H1 (cell line): Measurements from ENCODE around the gene OGFRL1.

ENCODE experiments used
- CBX5 ChIP-seq: fragments of 300-800, 300-1000 bp; sonication (generic); IDR thresholded peaks from 2 replicates; pipeline ENCODE4 v1.7.1; 2016; ENCODE audit warnings: antibody characterized with exemption, low read length, low read depth
- EGR1 ChIP-seq: IDR thresholded peaks from 2 replicates; pipeline ENCODE4 v1.6.1; 2011; ENCODE audit warnings: low read depth, low read length, borderline replicate concordance
- TF ChIP-seq, protein P1 (sequence below), 3 experiments: IDR thresholded peaks; 1 replicate in 2 of 3; 2 replicates in 1 of 3; pipeline versions ENCODE4 v1.5.1 to v1.6.1; 2011; ENCODE audit warnings: low read length in 3 of 3, mild to moderate bottlenecking in 3 of 3, inconsistent platforms in 2 of 3, low read depth in 1 of 3, moderate library complexity in 1 of 3; ENCODE audit not compliant: insufficient read depth in 1 of 3; ENCODE audit errors: control extremely low read depth in 1 of 3

DNA sequence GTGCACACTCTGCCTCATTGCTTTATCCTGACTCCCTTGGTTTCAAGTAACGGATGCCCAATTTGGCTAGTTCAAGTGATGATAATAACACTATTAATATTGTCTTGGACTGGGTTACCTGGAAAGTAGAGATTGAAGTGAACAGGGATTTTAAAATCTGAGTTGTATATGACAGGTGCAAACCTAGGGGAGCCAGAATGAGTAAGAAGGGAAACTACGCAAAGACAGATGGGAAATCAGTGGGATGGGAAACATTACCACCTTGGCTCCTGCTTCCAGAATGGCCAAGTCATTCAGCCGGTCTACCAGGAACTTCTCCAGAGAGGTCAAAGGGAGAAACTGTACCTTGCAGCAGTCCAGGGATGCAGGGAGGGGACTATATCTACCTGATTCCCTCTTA lies 41.9 kb downstream of the OGFRL1 start:
- TF ChIP-seq CBX5 (no peak), EGR1 (no peak)
- TF ChIP-seq, protein P1, sequence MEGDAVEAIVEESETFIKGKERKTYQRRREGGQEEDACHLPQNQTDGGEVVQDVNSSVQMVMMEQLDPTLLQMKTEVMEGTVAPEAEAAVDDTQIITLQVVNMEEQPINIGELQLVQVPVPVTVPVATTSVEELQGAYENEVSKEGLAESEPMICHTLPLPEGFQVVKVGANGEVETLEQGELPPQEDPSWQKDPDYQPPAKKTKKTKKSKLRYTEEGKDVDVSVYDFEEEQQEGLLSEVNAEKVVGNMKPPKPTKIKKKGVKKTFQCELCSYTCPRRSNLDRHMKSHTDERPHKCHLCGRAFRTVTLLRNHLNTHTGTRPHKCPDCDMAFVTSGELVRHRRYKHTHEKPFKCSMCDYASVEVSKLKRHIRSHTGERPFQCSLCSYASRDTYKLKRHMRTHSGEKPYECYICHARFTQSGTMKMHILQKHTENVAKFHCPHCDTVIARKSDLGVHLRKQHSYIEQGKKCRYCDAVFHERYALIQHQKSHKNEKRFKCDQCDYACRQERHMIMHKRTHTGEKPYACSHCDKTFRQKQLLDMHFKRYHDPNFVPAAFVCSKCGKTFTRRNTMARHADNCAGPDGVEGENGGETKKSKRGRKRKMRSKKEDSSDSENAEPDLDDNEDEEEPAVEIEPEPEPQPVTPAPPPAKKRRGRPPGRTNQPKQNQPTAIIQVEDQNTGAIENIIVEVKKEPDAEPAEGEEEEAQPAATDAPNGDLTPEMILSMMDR (IDR thresholded peaks at IDR 0.05; ENCODE audit: control extremely low read depth in 1 of 3, insufficient read depth in 1 of 3, low read depth in 1 of 3, low read length in 3 of 3) = no peak
